Limb (tissue), 2 donors: Measurements from ENCODE around the gene LYRM1.
"Not testable (repeated sequence)": the region's sequence is repeated elsewhere in the genome, so short reads cannot be mapped to it uniquely, and the experiment has no call there.

Experiments
- DNase-seq, 2 donors: peaks; one replicate each; pipeline ENCODE4 v3.0.0-alpha.2; 2016; ENCODE audit errors: extremely low spot score in 2 of 2

The LYRM1 gene

DNA sequence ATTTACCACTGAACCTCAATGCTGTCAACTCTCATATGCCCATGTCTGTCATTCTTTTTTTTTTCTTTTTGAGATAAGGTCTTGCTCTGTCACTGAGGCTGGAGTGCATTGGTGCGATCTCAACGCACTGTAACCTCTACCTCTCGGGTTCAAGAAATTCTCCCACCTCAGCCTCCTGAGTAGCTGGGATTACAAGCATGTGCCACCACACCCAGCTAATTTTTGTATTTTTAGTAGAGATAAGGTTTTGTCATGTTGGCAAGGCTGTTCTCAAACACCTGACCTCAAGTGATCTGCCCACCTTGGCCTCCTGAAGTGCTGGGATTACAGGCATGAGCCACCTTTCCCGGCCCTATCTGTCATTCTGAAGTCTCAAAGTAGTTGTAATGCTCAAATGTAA, 72.6 kb downstream of the LYRM1 start:
- not testable (repeated sequence) for DNase-seq
